Transverse colon (tissue), 4 donors: ENCODE measurements around the gene PRKCG. TPM values are rescaled to one million over a fixed set of nuclear protein-coding genes. Genes with fewer than 3 reads are reported as not detected.

Source experiments
- DNase-seq: peaks from one replicate; pipeline ENCODE4 v3.0.0-alpha.2; 2019
- H3K27ac ChIP-seq, 4 donors: fragments of 200-600 bp; sonication (generic); 2 replicates each; pipeline ENCODE4 v1.5.1; 2016 to 2018; ENCODE audit warnings: inconsistent platforms in 4 of 4
- H3K27me3 ChIP-seq: fragments of 200-600 bp; sonication (generic); 2 replicates; pipeline ENCODE4 v1.5.1; 2017; ENCODE audit warnings: inconsistent platforms
- H3K36me3 ChIP-seq, 4 donors: fragments of 200-600 bp; sonication (generic); 2 replicates each; pipeline ENCODE4 v1.5.1; 2017 to 2019; ENCODE audit warnings: inconsistent platforms in 4 of 4
- H3K4me1 ChIP-seq, 4 donors: fragments of 200-600 bp; sonication (generic); 2 replicates each; pipeline ENCODE4 v1.5.1; 2017 to 2020; ENCODE audit warnings: inconsistent platforms in 4 of 4
- H3K4me3 ChIP-seq, 4 donors: fragments of 200-600 bp; sonication (generic); 1 replicate in 1 of 4; 2 replicates in 3 of 4; pipeline versions ENCODE4 v1.5.1 to v1.6.1; 2017 to 2019; ENCODE audit warnings: inconsistent platforms in 4 of 4
- H3K9me3 ChIP-seq, 2 donors: fragments of 200-600 bp; sonication (generic); 2 replicates each; pipeline ENCODE4 v1.5.1; 2017 to 2019; ENCODE audit warnings: inconsistent platforms in 2 of 2
- CTCF ChIP-seq, 5 experiments: fragments of 200-600 bp in 3 of 5; fragments of 450-650 bp in 2 of 5; sonication (generic) in 3 of 5; IDR thresholded peaks; 1 replicate in 2 of 5; 2 replicates in 3 of 5; pipeline ENCODE4 v1.5.1; 2016 to 2017; ENCODE audit warnings: antibody characterized with exemption in 5 of 5, inconsistent platforms in 3 of 5, mild to moderate bottlenecking in 2 of 5, moderate library complexity in 1 of 5
- EP300 ChIP-seq: sonication (generic); formaldehyde crosslinking; IDR thresholded peaks from one replicate; pipeline ENCODE4 v1.6.1; 2017; ENCODE audit warnings: antibody characterized with exemption, low read depth
- POLR2A ChIP-seq: fragments of 450-650 bp; IDR thresholded peaks from one replicate; pipeline ENCODE4 v1.6.1; 2016; ENCODE audit warnings: antibody characterized with exemption, mild to moderate bottlenecking, moderate library complexity
- POLR2AphosphoS5 ChIP-seq, 3 donors: sonication (generic); formaldehyde crosslinking; IDR thresholded peaks; one replicate each; pipeline ENCODE4 v1.6.1; 2016; ENCODE audit warnings: antibody characterized with exemption in 3 of 3
- WGBS, 2 donors: methylation state at CpG; one replicate each; pipeline ENCODE4 v1.1.5; 2018; ENCODE audit warnings: low coverage in 1 of 2; 5-methylcytosine and 5-hydroxymethylcytosine counted together
- in situ Hi-C, 4 donors: fragments of 200-750 bp; cut with MboI; loops; one replicate each; pipeline versions ENCODE4 v1.15.0 to v1.15.1; 2017; ENCODE audit warnings: low sequenced_read_pairs in 3 of 4, low pct_ligation_motif_present in 1 of 4, low pct_unique_long_range_greater_than_20kb in 1 of 4
- intact Hi-C: fragments of 100-400 bp; cut with DNase I; formaldehyde crosslinking; loops from one replicate; pipeline ENCODE4 v1.15.1; 2023; ENCODE audit warnings: low total_unique reads
- total RNA-seq, 4 donors: library from RNA; depleted of rRNA; stranded (reverse); fragments of >200 nt; gene quantifications; one replicate each; pipeline ENCODE4 v1.1.0, GENCODE V29; 2016

Gene PRKCG
- total RNA-seq, 4 donors from 2014 or later = 0.32 TPM; not detected in 3

- intact Hi-C loops = no loop called here
- DNase-seq = no peak
- Histone ChIP-seq H3K4me1 (no peaks in the 10 kb centered on the region), H3K36me3 (no peaks in the 10 kb centered on the region), H3K27ac (no peak overlapping the region), H3K9me3 (no peaks in the 10 kb centered on the region), H3K4me3 (no peak overlapping the region), H3K27me3 (peaks cover 54% of the 10 kb centered on the region)
- in situ Hi-C loops = loop anchor here in 1 of 4 donors (10.0 kb wide), 1 partner anchor 127 kb away; no protein-coding TSS in a partner anchor
- 26 to 40% methylated on average over 1 to 16 of the region's 16 CpGs for WGBS, 2 donors
- TF ChIP-seq EP300 (no peak), POLR2AphosphoS5 (IDR thresholded peaks at IDR 0.05) (no peak), POLR2A (no peak), CTCF (IDR thresholded peaks at IDR 0.05) (no peak)
Observed at GRCh38 chr19:53898166-53898565, 16.2 kb downstream of the PRKCG start.

- Histone ChIP-seq H3K27ac (no peak overlapping the region), H3K9me3 (no peaks in the 10 kb centered on the region), H3K4me1 (no peaks in the 10 kb centered on the region), H3K4me3 (no peak overlapping the region), H3K36me3 (no peaks in the 10 kb centered on the region), H3K27me3 (peaks cover 55% of the 10 kb centered on the region)
- no peak for TF ChIP-seq CTCF (IDR thresholded peaks at IDR 0.05)
- TF ChIP-seq POLR2A = no peak
- no peak for TF ChIP-seq EP300
- TF ChIP-seq POLR2AphosphoS5 (IDR thresholded peaks at IDR 0.05) = no peak
- intact Hi-C loops (no loop called here), in situ Hi-C loops (loop anchor here in 1 of 4 donors (10.0 kb wide), 1 partner anchor 126 kb away; no protein-coding TSS in a partner anchor)
- 15 to 63% methylated on average over 4 to 39 of the region's 42 CpGs for WGBS, 2 donors
- no peak for DNase-seq
Observed at GRCh38 chr19:53898636-53899341, 16.8 kb downstream of the PRKCG start.

GRCh38 chr19:53900191-53900860, 18.3 kb downstream of the PRKCG start:
- intact Hi-C loops = no loop called here
- WGBS, 2 donors = 89 to 100% methylated on average over 5 to 27 of the region's 27 CpGs
- H3K36me3 ChIP-seq = no peaks in the 10 kb centered on the region
- no peaks in the 10 kb centered on the region for H3K9me3 ChIP-seq
- H3K4me3 ChIP-seq = no peak overlapping the region
- in situ Hi-C loops = loop anchor here in 1 of 4 donors (10.0 kb wide), 1 partner anchor 56 kb away; no protein-coding TSS in a partner anchor
- peaks cover 58% of the 10 kb centered on the region for H3K27me3 ChIP-seq
- no peaks in the 10 kb centered on the region for H3K4me1 ChIP-seq
- no peak for DNase-seq
- H3K27ac ChIP-seq = no peak overlapping the region
- no peak for TF ChIP-seq EP300
- TF ChIP-seq CTCF (IDR thresholded peaks at IDR 0.05) = no peak
- TF ChIP-seq POLR2A = no peak
- TF ChIP-seq POLR2AphosphoS5 (IDR thresholded peaks at IDR 0.05) = no peak

- DNase-seq = no peak
- in situ Hi-C loops (loop anchor here in 1 of 4 donors (10.0 kb wide), 1 partner anchor 58 kb away; no protein-coding TSS in a partner anchor), intact Hi-C loops (no loop called here)
- H3K4me1 ChIP-seq = peaks cover 0 to 5% (median 3%) of the 10 kb centered on the region in 4 donors
- no peak overlapping the region for H3K4me3 ChIP-seq
- H3K27ac ChIP-seq = no peak overlapping the region
- TF ChIP-seq POLR2A (no peak), CTCF (IDR thresholded peaks at IDR 0.05) (no peak), POLR2AphosphoS5 (IDR thresholded peaks at IDR 0.05) (no peak), EP300 (no peak)
- peaks cover 51% of the 10 kb centered on the region for H3K27me3 ChIP-seq
- H3K9me3 ChIP-seq = no peaks in the 10 kb centered on the region
- WGBS, 2 donors = 33 to 38% methylated on average over 3 to 4 of the region's 4 CpGs
- no peaks in the 10 kb centered on the region for H3K36me3 ChIP-seq
Observed at GRCh38 chr19:53903055-53903680, 21.2 kb downstream of the PRKCG start.
